ENCODE results near the gene CXCL14. TPM values are rescaled to one million over a fixed set of nuclear protein-coding genes. Genes with fewer than 3 reads are reported as not detected.

The CXCL14 gene
- total RNA-seq, 1 experiment from 2014 or later: not detected

- no peak overlapping the region for H3K4me2 ChIP-seq (ENCODE audit: low read depth, low read length, poor library complexity, severe bottlenecking)
- peak; percentile 96 for DNase-seq
- H3K4me3 ChIP-seq (ENCODE audit: low read length): no peak overlapping the region
- H3K27me3 ChIP-seq (ENCODE audit: low read length): no peaks in the 10 kb centered on the region
- H3K9ac ChIP-seq (ENCODE audit: low read length): no peak overlapping the region
- H3K9me3 ChIP-seq (ENCODE audit: low read length): no peaks in the 10 kb centered on the region
- H3K9me2 ChIP-seq (replicated peaks; ENCODE audit: insufficient read depth, low read length): no peaks in the 10 kb centered on the region
- H4K20me1 ChIP-seq (ENCODE audit: insufficient read depth, low read depth, low read length): no peaks in the 10 kb centered on the region; the same call in 1 of the 2 replicates
- H3K27ac ChIP-seq (ENCODE audit: low read length): no peak overlapping the region
- no peaks in the 10 kb centered on the region for H3K36me3 ChIP-seq (ENCODE audit: insufficient read depth, low read length)
- H2AFZ ChIP-seq (ENCODE audit: low read length): peak overlapping the region; percentile 77; the same call in 1 of the 2 replicates
- no peaks in the 10 kb centered on the region for H3K4me1 ChIP-seq (ENCODE audit: low read length)
- no peaks in the 10 kb centered on the region for H3K79me2 ChIP-seq (ENCODE audit: low read length)
Observed at GRCh38 chr5:135560858-135561257, 17.9 kb downstream of the CXCL14 start.

DNA sequence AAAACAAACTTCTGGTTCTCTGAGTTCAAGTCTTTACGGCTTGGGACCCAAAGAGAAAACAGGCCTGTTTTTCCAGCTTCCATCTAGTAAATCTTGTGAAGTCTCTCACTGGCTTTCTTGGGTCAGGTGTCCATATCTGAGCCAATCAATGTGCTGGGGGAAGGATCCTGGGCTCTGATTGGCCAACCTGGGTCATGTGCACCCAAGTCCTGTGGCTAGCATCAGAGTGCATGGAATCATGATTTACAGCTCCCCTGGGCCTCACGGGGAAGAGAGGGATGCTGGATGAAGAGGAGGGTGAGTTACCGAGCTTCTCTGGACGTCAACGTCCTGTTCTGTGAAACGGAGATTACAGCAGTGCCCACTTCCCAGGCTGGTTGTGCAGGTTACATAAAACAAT lies 19.4 kb downstream of the CXCL14 start:
- H3K9ac ChIP-seq (ENCODE audit: low read length): no peak overlapping the region
- no peaks in the 10 kb centered on the region for H4K20me1 ChIP-seq (ENCODE audit: insufficient read depth, low read depth, low read length)
- no peaks in the 10 kb centered on the region for H3K9me2 ChIP-seq (replicated peaks; ENCODE audit: insufficient read depth, low read length)
- no peak overlapping the region for H3K4me3 ChIP-seq (ENCODE audit: low read length)
- H3K4me2 ChIP-seq (ENCODE audit: low read depth, low read length, poor library complexity, severe bottlenecking): no peak overlapping the region
- peak; percentile 65 for DNase-seq
- H3K36me3 ChIP-seq (ENCODE audit: insufficient read depth, low read length): no peaks in the 10 kb centered on the region
- no peaks in the 10 kb centered on the region for H3K9me3 ChIP-seq (ENCODE audit: low read length)
- H3K79me2 ChIP-seq (ENCODE audit: low read length): no peaks in the 10 kb centered on the region
- H3K27ac ChIP-seq (ENCODE audit: low read length): no peak overlapping the region
- H2AFZ ChIP-seq (ENCODE audit: low read length): 0 out of 2 replicates have a peak overlapping the region, but pooled peaks have one; percentile 18
- H3K27me3 ChIP-seq (ENCODE audit: low read length): no peaks in the 10 kb centered on the region
- H3K4me1 ChIP-seq (ENCODE audit: low read length): no peaks in the 10 kb centered on the region

GRCh38 chr5:135557076-135557838 lies 21.5 kb downstream of the CXCL14 start:
- no peak overlapping the region for H2AFZ ChIP-seq (ENCODE audit: low read length)
- H3K79me2 ChIP-seq (ENCODE audit: low read length): no peaks in the 10 kb centered on the region
- H3K27me3 ChIP-seq (ENCODE audit: low read length): no peaks in the 10 kb centered on the region
- H3K9ac ChIP-seq (ENCODE audit: low read length): no peak overlapping the region
- H3K36me3 ChIP-seq (ENCODE audit: insufficient read depth, low read length): no peaks in the 10 kb centered on the region
- no peaks in the 10 kb centered on the region for H4K20me1 ChIP-seq (ENCODE audit: insufficient read depth, low read depth, low read length)
- no peak overlapping the region for H3K27ac ChIP-seq (ENCODE audit: low read length)
- H3K9me3 ChIP-seq (ENCODE audit: low read length): no peaks in the 10 kb centered on the region
- H3K9me2 ChIP-seq (replicated peaks; ENCODE audit: insufficient read depth, low read length): no peaks in the 10 kb centered on the region
- H3K4me1 ChIP-seq (ENCODE audit: low read length): no peaks in the 10 kb centered on the region
- no peak overlapping the region for H3K4me2 ChIP-seq (ENCODE audit: low read depth, low read length, poor library complexity, severe bottlenecking)
- H3K4me3 ChIP-seq (ENCODE audit: low read length): no peak overlapping the region
- DNase-seq: no peak

DNA sequence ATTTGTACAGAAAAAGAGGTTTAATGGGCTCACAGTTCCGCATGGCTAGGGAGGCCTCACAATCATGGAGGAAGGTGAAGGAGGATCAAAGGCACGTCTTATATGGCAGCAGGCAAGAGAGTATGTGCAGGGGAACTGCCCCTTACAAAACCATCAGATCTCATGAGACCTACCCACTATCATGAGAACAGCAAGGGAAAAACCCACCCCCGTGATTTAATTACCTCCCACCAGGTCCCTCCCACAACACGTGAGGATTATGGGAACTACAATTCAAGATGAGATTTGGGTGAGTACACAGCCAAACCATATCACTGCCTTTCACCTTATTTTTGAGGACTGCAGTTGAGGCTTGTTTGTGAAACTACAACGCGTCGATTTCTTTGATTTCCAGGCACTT lies 22.2 kb downstream of the CXCL14 start:
- no peak overlapping the region for H3K4me2 ChIP-seq (ENCODE audit: low read depth, low read length, poor library complexity, severe bottlenecking)
- DNase-seq: no peak

DNA sequence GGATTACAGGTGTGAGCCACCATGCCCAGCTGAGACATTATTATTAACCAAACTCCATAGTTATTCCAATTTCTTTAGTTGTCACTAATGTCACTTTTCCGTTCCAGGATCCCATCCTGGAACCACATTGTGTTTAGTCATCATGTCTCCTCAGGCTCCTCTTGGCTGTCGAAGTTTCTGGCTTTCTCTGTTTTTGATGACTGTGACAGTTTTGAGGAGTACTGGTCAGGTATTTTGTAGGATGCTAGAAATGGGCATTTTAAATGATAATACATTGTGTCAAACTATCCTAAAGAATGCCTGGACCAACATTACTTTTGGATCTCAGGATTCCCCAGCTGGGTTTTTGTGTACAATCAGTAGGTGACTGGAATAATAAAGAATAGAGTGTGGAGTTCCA lies 23.3 kb downstream of the CXCL14 start:
- Histone ChIP-seq H3K4me1 (ENCODE audit: low read length) (no peaks in the 10 kb centered on the region), H3K4me3 (ENCODE audit: low read length) (no peak overlapping the region), H3K9me3 (ENCODE audit: low read length) (no peaks in the 10 kb centered on the region), H2AFZ (ENCODE audit: low read length) (no peak overlapping the region), H3K36me3 (ENCODE audit: insufficient read depth, low read length) (no peaks in the 10 kb centered on the region), H3K4me2 (ENCODE audit: low read depth, low read length, poor library complexity, severe bottlenecking) (no peak overlapping the region), H3K79me2 (ENCODE audit: low read length) (no peaks in the 10 kb centered on the region), H3K9ac (ENCODE audit: low read length) (no peak overlapping the region), H3K27ac (ENCODE audit: low read length) (no peak overlapping the region), H3K27me3 (ENCODE audit: low read length) (no peaks in the 10 kb centered on the region), H4K20me1 (ENCODE audit: insufficient read depth, low read depth, low read length) (no peaks in the 10 kb centered on the region), H3K9me2 (replicated peaks; ENCODE audit: insufficient read depth, low read length) (no peaks in the 10 kb centered on the region)
- DNase-seq: no peak

More for the DNA sequence above, 22.2 kb downstream of the CXCL14 start:
- H3K79me2 ChIP-seq (ENCODE audit: low read length): no peaks in the 10 kb centered on the region
- H4K20me1 ChIP-seq (ENCODE audit: insufficient read depth, low read depth, low read length): no peaks in the 10 kb centered on the region
- H2AFZ ChIP-seq (ENCODE audit: low read length): no peak overlapping the region
- H3K4me3 ChIP-seq (ENCODE audit: low read length): no peak overlapping the region
- no peaks in the 10 kb centered on the region for H3K9me3 ChIP-seq (ENCODE audit: low read length)
- H3K36me3 ChIP-seq (ENCODE audit: insufficient read depth, low read length): no peaks in the 10 kb centered on the region
- H3K27ac ChIP-seq (ENCODE audit: low read length): no peak overlapping the region
- no peak overlapping the region for H3K9ac ChIP-seq (ENCODE audit: low read length)
- H3K9me2 ChIP-seq (replicated peaks; ENCODE audit: insufficient read depth, low read length): no peaks in the 10 kb centered on the region
- no peaks in the 10 kb centered on the region for H3K27me3 ChIP-seq (ENCODE audit: low read length)
- no peaks in the 10 kb centered on the region for H3K4me1 ChIP-seq (ENCODE audit: low read length)

DNA sequence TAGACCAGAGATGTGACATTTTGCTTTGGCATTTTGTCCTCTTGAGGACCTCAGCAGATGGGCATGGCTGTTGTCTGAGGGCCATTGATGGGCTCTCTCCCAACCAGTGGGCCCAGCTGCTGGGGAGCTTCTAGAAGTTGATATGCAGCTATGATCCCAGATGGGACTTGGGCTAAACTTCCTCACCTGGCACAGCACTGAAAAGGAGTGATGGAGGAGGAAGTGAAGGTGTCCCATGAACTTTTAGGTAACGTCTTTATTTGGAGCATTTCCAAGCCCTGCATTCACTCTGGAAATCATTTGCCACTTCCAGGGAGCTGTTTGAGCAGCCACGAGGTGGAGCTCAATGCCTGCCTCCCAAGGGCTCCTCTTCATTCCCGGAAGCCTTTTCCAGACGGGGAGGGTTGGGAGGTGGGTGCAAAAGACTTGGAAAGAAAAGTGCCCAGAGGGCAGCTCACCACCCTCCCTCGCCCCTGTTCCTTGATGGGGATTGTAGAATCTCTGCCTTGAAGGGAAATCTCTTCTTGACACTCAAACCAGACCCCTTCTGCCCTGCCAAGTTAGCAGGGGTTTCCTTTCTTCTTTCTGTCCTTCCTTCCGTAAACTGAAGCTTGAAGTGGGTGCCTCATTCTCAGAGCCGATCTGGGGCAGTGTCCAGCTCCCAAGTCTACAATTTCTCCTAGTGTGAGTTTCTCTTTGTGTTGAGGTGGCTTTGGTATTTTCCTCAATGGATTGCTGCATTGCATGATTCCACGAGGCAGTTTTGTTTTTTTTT lies 24.9 kb downstream of the CXCL14 start:
- Histone ChIP-seq H2AFZ (ENCODE audit: low read length) (no peak overlapping the region), H3K9ac (ENCODE audit: low read length) (no peak overlapping the region), H3K27me3 (ENCODE audit: low read length) (no peaks in the 10 kb centered on the region), H3K27ac (ENCODE audit: low read length) (no peak overlapping the region), H3K9me3 (ENCODE audit: low read length) (no peaks in the 10 kb centered on the region), H3K79me2 (ENCODE audit: low read length) (no peaks in the 10 kb centered on the region), H3K4me1 (ENCODE audit: low read length) (no peaks in the 10 kb centered on the region), H3K36me3 (ENCODE audit: insufficient read depth, low read length) (no peaks in the 10 kb centered on the region), H3K9me2 (replicated peaks; ENCODE audit: insufficient read depth, low read length) (no peaks in the 10 kb centered on the region), H3K4me2 (ENCODE audit: low read depth, low read length, poor library complexity, severe bottlenecking) (no peak overlapping the region), H4K20me1 (ENCODE audit: insufficient read depth, low read depth, low read length) (no peaks in the 10 kb centered on the region), H3K4me3 (ENCODE audit: low read length) (no peak overlapping the region)
- DNase-seq: no peak

DNA sequence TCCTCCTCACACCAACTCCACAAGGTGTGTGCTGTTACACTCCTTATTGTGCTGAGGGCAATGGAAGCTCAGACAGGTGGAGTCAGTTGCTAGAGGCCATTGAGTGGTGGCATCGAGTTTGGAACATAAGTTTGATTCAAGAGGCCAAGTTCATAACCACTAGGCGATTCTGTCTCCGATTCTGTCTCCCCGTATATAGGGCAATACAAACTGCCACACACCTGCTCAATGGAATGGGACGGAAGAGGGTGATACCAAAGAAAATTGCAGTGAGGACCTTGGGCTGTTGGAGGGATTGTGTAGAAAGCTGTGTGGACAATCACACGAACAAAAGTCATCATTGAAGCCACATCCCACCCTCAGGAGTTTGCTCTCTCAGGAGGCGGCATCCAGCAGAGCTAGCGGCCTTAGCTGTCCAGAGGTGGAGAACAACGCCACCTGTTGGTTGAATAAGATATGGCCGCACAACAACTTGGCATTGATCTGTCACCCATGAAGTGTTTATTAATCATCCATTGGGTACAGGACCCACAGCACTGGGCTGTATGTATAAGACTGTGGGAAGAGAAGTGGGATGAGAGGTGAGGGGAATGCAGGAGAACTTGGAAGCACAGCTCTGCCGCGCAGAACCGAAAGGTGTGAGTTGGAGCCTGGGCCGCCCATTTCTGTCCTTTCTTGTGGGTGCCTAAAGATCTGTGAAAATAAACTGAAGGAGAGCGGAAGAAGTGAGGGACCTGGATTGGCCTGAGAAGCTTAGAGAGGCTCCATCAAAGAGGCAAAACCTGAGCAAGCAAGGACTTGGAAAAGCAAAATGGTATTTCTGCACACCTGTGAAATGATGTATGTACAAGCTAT lies 27.0 kb downstream of the CXCL14 start:
- no peak overlapping the region for H3K4me3 ChIP-seq (ENCODE audit: low read length)
- H3K79me2 ChIP-seq (ENCODE audit: low read length): no peaks in the 10 kb centered on the region
- H3K9me3 ChIP-seq (ENCODE audit: low read length): no peaks in the 10 kb centered on the region
- H3K27me3 ChIP-seq (ENCODE audit: low read length): no peaks in the 10 kb centered on the region
- H3K27ac ChIP-seq (ENCODE audit: low read length): no peak overlapping the region
- H2AFZ ChIP-seq (ENCODE audit: low read length): no peak overlapping the region
- no peak overlapping the region for H3K4me2 ChIP-seq (ENCODE audit: low read depth, low read length, poor library complexity, severe bottlenecking)
- no peaks in the 10 kb centered on the region for H4K20me1 ChIP-seq (ENCODE audit: insufficient read depth, low read depth, low read length)
- no peaks in the 10 kb centered on the region for H3K36me3 ChIP-seq (ENCODE audit: insufficient read depth, low read length)
- no peaks in the 10 kb centered on the region for H3K4me1 ChIP-seq (ENCODE audit: low read length)
- H3K9ac ChIP-seq (ENCODE audit: low read length): no peak overlapping the region
- H3K9me2 ChIP-seq (replicated peaks; ENCODE audit: insufficient read depth, low read length): no peaks in the 10 kb centered on the region
- DNase-seq: peak; percentile 88

DNA sequence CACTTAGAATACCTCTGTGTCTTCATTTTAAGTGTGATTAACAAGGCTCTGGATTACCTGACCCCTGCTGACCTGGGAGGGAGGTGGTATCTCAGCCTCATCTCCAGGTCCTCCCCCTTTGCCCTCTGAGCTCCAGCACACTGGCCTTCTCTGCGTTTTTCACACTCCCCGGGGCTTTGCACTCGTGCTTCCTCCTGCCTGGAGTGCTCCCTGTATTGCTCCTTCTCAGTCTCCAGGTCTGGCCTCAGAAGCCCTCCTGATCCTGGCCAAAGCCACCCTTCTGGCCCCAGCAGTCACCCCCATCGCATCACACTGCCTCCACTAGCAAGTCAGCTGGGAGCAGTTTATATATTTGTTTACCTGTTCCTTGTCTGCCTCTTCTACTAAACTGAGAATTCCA lies 29.4 kb downstream of the CXCL14 start:
- Histone ChIP-seq H3K4me2 (ENCODE audit: low read depth, low read length, poor library complexity, severe bottlenecking) (no peak overlapping the region), H3K27ac (ENCODE audit: low read length) (no peak overlapping the region), H3K36me3 (ENCODE audit: insufficient read depth, low read length) (no peaks in the 10 kb centered on the region), H3K4me3 (ENCODE audit: low read length) (no peak overlapping the region), H3K27me3 (ENCODE audit: low read length) (no peaks in the 10 kb centered on the region), H3K79me2 (ENCODE audit: low read length) (no peaks in the 10 kb centered on the region), H3K9ac (ENCODE audit: low read length) (no peak overlapping the region), H3K9me2 (replicated peaks; ENCODE audit: insufficient read depth, low read length) (no peaks in the 10 kb centered on the region), H4K20me1 (ENCODE audit: insufficient read depth, low read depth, low read length) (no peaks in the 10 kb centered on the region), H3K9me3 (ENCODE audit: low read length) (no peaks in the 10 kb centered on the region), H2AFZ (ENCODE audit: low read length) (no peak overlapping the region), H3K4me1 (ENCODE audit: low read length) (no peaks in the 10 kb centered on the region)
- no peak for DNase-seq
